MM.1S (cell line): ENCODE measurements around the gene MAPK4.

Source experiments
- DNase-seq: peaks from one replicate; pipeline ENCODE4 v3.0.0-alpha.2; 2015
- H2AFZ ChIP-seq: fragments of 300-600 bp; sonication (generic); 2 replicates; pipeline ENCODE4 v1.6.0; 2016; ENCODE audit warnings: antibody characterized with exemption, low read length
- H3F3A ChIP-seq: fragments of 300-600 bp; sonication (generic); 2 replicates; pipeline ENCODE4 v1.6.1; 2016; ENCODE audit warnings: mild to moderate bottlenecking, antibody characterized with exemption, low read length, moderate library complexity, mixed read lengths; ENCODE audit not compliant: insufficient read depth
- H3K27ac ChIP-seq: fragments of 300-600 bp; sonication (generic); 2 replicates; pipeline ENCODE4 v1.5.1; 2016; ENCODE audit warnings: mild to moderate bottlenecking, low read length
- H3K27me3 ChIP-seq: fragments of 300-600 bp; sonication (generic); replicated peaks from 2 replicates; pipeline ENCODE4 v1.6.0; 2016; ENCODE audit warnings: low read length; ENCODE audit not compliant: insufficient read depth
- H3K36me3 ChIP-seq: fragments of 300-600 bp; sonication (generic); replicated peaks from 2 replicates; pipeline ENCODE4 v1.6.1; 2016; ENCODE audit warnings: mild to moderate bottlenecking, low read length, mixed read lengths; ENCODE audit not compliant: insufficient read depth
- H3K4me1 ChIP-seq: fragments of 300-600 bp; sonication (generic); 2 replicates; pipeline ENCODE4 v1.6.1; 2016; ENCODE audit warnings: low read length, mixed read lengths
- H3K4me2 ChIP-seq: fragments of 300-600 bp; sonication (generic); 2 replicates; pipeline ENCODE4 v1.6.0; 2016; ENCODE audit warnings: low read depth, low read length
- H3K4me3 ChIP-seq: fragments of 300-600 bp; sonication (generic); 2 replicates; pipeline ENCODE4 v1.5.1; 2016; ENCODE audit warnings: low read length, mixed read lengths
- H3K79me2 ChIP-seq: fragments of 300-600 bp; sonication (generic); 2 replicates; pipeline ENCODE4 v1.6.1; 2016; ENCODE audit warnings: mixed run types, low read length, mixed read lengths
- H3K9ac ChIP-seq: fragments of 300-600 bp; sonication (generic); 2 replicates; pipeline ENCODE4 v1.6.1; 2016; ENCODE audit warnings: low read length, mixed read lengths
- H3K9me2 ChIP-seq: fragments of 300-600 bp; sonication (generic); replicated peaks from 2 replicates; pipeline ENCODE4 v1.6.1; 2016; ENCODE audit warnings: mild to moderate bottlenecking, low read length, mixed read lengths; ENCODE audit not compliant: insufficient read depth
- H3K9me3 ChIP-seq: fragments of 300-600 bp; sonication (generic); replicated peaks from 2 replicates; pipeline ENCODE4 v1.6.1; 2016; ENCODE audit warnings: mild to moderate bottlenecking, low read length, mixed read lengths; ENCODE audit not compliant: insufficient read depth
- H4K20me1 ChIP-seq: fragments of 300-600 bp; sonication (generic); 2 replicates; pipeline ENCODE4 v1.6.1; 2016; ENCODE audit warnings: mild to moderate bottlenecking, low read length, moderate library complexity, mixed read lengths; ENCODE audit not compliant: insufficient read depth
- CTCF ChIP-seq: fragments of 300-600 bp; sonication (generic); IDR thresholded peaks from 2 replicates; pipeline ENCODE4 v1.5.1; 2016; ENCODE audit warnings: antibody characterized with exemption, low read length, mixed read lengths
- EZH2 ChIP-seq: fragments of 300-600 bp; sonication (generic); optimal IDR thresholded peaks from 2 replicates; pipeline ENCODE3; 2017; ENCODE audit warnings: low read depth, mild to moderate bottlenecking, antibody characterized with exemption, low read length, mixed read lengths
- EZH2phosphoT487 ChIP-seq: fragments of 300-600 bp; sonication (generic); IDR thresholded peaks from 2 replicates; pipeline ENCODE4 v1.6.1; 2018; ENCODE audit warnings: antibody characterized with exemption, low read length

The MAPK4 gene

GRCh38 chr18:50626317-50626716, 66.4 kb downstream of the MAPK4 start:
- Histone ChIP-seq H3K27me3 (no peaks in the 10 kb centered on the region), H4K20me1 (no peaks in the 10 kb centered on the region), H3K4me2 (no peak overlapping the region), H3K9me3 (no peaks in the 10 kb centered on the region), H3K4me3 (no peak overlapping the region), H2AFZ (no peak overlapping the region), H3K9me2 (no peaks in the 10 kb centered on the region), H3F3A (no peaks in the 10 kb centered on the region), H3K9ac (no peak overlapping the region), H3K79me2 (no peaks in the 10 kb centered on the region), H3K27ac (no peak overlapping the region), H3K36me3 (no peaks in the 10 kb centered on the region), H3K4me1 (no peaks in the 10 kb centered on the region)
- no peak for DNase-seq
- TF ChIP-seq EZH2phosphoT487 (no peak), CTCF (no peak), EZH2 (no peak)

- Histone ChIP-seq H3K9me2 (no peaks in the 10 kb centered on the region), H4K20me1 (no peaks in the 10 kb centered on the region), H3K27ac (no peak overlapping the region), H3K36me3 (no peaks in the 10 kb centered on the region), H3K4me3 (no peak overlapping the region), H3K27me3 (no peaks in the 10 kb centered on the region), H2AFZ (no peak overlapping the region), H3K4me2 (no peak overlapping the region), H3K4me1 (no peaks in the 10 kb centered on the region), H3F3A (no peaks in the 10 kb centered on the region), H3K9ac (no peak overlapping the region), H3K9me3 (no peaks in the 10 kb centered on the region), H3K79me2 (no peaks in the 10 kb centered on the region)
- no peak for DNase-seq
- TF ChIP-seq EZH2phosphoT487 (no peak), CTCF (no peak)
These were observed 68.0 kb downstream of the MAPK4 start for GRCh38 chr18:50627594-50628532.

GRCh38 chr18:50628533-50628905, 68.6 kb downstream of the MAPK4 start:
- no peak overlapping the region for H3K9ac ChIP-seq
- TF ChIP-seq EZH2phosphoT487, result no peak
- no peak for TF ChIP-seq CTCF
- no peak for TF ChIP-seq EZH2

More at GRCh38 chr18:50628533-50628905, 68.6 kb downstream of the MAPK4 start:
- H3K79me2 ChIP-seq, result no peaks in the 10 kb centered on the region
- no peaks in the 10 kb centered on the region for H3K9me2 ChIP-seq
- no peak for DNase-seq
- H3K27me3 ChIP-seq, result no peaks in the 10 kb centered on the region
- no peaks in the 10 kb centered on the region for H3F3A ChIP-seq
- H3K27ac ChIP-seq, result no peak overlapping the region
- H3K36me3 ChIP-seq, result no peaks in the 10 kb centered on the region
- H4K20me1 ChIP-seq, result no peaks in the 10 kb centered on the region
- no peak overlapping the region for H2AFZ ChIP-seq
- no peaks in the 10 kb centered on the region for H3K9me3 ChIP-seq
- H3K4me2 ChIP-seq, result no peak overlapping the region
- H3K4me3 ChIP-seq, result no peak overlapping the region
- no peaks in the 10 kb centered on the region for H3K4me1 ChIP-seq
